ENCODE results near the gene EPO.

DNA sequence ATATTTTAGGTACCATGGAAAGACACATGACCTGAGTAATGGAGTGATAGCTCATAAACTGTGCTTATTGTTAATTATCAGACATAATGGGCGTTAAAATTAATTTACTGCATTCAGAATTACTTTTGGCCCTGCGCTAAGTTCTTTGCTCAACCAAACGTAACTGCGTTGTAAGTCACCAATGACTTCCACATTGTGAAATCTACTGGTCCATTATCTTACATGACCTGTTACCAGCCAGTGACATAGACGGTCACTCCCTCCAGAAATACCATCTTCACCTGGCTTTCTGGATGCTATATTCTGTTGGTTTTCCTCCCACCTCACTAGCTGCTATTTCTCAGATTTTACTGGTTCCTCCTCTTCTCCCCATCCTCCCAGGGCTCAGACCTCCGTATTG is 21.2 kb upstream of the EPO start:
- TF ChIP-seq, protein P1, sequence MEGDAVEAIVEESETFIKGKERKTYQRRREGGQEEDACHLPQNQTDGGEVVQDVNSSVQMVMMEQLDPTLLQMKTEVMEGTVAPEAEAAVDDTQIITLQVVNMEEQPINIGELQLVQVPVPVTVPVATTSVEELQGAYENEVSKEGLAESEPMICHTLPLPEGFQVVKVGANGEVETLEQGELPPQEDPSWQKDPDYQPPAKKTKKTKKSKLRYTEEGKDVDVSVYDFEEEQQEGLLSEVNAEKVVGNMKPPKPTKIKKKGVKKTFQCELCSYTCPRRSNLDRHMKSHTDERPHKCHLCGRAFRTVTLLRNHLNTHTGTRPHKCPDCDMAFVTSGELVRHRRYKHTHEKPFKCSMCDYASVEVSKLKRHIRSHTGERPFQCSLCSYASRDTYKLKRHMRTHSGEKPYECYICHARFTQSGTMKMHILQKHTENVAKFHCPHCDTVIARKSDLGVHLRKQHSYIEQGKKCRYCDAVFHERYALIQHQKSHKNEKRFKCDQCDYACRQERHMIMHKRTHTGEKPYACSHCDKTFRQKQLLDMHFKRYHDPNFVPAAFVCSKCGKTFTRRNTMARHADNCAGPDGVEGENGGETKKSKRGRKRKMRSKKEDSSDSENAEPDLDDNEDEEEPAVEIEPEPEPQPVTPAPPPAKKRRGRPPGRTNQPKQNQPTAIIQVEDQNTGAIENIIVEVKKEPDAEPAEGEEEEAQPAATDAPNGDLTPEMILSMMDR (IDR thresholded peaks at IDR 0.05) = no peak
- TF ChIP-seq, protein P2, sequence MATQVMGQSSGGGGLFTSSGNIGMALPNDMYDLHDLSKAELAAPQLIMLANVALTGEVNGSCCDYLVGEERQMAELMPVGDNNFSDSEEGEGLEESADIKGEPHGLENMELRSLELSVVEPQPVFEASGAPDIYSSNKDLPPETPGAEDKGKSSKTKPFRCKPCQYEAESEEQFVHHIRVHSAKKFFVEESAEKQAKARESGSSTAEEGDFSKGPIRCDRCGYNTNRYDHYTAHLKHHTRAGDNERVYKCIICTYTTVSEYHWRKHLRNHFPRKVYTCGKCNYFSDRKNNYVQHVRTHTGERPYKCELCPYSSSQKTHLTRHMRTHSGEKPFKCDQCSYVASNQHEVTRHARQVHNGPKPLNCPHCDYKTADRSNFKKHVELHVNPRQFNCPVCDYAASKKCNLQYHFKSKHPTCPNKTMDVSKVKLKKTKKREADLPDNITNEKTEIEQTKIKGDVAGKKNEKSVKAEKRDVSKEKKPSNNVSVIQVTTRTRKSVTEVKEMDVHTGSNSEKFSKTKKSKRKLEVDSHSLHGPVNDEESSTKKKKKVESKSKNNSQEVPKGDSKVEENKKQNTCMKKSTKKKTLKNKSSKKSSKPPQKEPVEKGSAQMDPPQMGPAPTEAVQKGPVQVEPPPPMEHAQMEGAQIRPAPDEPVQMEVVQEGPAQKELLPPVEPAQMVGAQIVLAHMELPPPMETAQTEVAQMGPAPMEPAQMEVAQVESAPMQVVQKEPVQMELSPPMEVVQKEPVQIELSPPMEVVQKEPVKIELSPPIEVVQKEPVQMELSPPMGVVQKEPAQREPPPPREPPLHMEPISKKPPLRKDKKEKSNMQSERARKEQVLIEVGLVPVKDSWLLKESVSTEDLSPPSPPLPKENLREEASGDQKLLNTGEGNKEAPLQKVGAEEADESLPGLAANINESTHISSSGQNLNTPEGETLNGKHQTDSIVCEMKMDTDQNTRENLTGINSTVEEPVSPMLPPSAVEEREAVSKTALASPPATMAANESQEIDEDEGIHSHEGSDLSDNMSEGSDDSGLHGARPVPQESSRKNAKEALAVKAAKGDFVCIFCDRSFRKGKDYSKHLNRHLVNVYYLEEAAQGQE (IDR thresholded peaks at IDR 0.05; ENCODE audit: insufficient read depth in 1 of 2, low read depth in 2 of 2, low read length in 1 of 2) = no peak

Measured in Panc1 (cell line).